Activated CD4-positive, alpha-beta T cell treated with anti-CD3 and anti-CD28 coated beads for 1 hour (primary cell): Measurements from ENCODE around the gene NGB.
"Not testable (repeated sequence)": the region's sequence is repeated elsewhere in the genome, so short reads cannot be mapped to it uniquely, and the experiment has no call there.

ENCODE experiments used
- DNase-seq: peaks from one replicate; pipeline ENCODE4 v3.0.0-alpha.2; 2020

Gene NGB

GRCh38 chr14:77271113-77271710 is at the start of gene NGB:
NGB (minus strand) TSS chr14:77271206; CDS start chr14:77270937, 269 bp downstream.
- DNase-seq: no peak

GRCh38 chr14:77320238-77320935 is 49.4 kb upstream of the NGB start, which contains the start of gene POMT2:
POMT2 (minus strand) TSS chr14:77320883; CDS start chr14:77320681, 202 bp downstream.
- peak; percentile 89 for DNase-seq

- DNase-seq: no peak
These were observed 48.4 kb upstream of the NGB start for GRCh38 chr14:77319422-77319821.

GRCh38 chr14:77318756-77319155 is 47.8 kb upstream of the NGB start:
- not testable (repeated sequence) for DNase-seq

GRCh38 chr14:77318006-77318553 is 47.1 kb upstream of the NGB start:
- DNase-seq: no peak

GRCh38 chr14:77316872-77317301 is 45.9 kb upstream of the NGB start:
- no peak for DNase-seq

GRCh38 chr14:77316195-77316505 is 45.1 kb upstream of the NGB start:
- no peak for DNase-seq

GRCh38 chr14:77314539-77315457 is 43.8 kb upstream of the NGB start:
- DNase-seq: no peak

- DNase-seq: no peak
These were observed 43.0 kb upstream of the NGB start for GRCh38 chr14:77314043-77314442.

- DNase-seq: no peak
These were observed 42.4 kb upstream of the NGB start for GRCh38 chr14:77313371-77313770.

GRCh38 chr14:77311217-77311616 is 40.2 kb upstream of the NGB start:
- no peak for DNase-seq

- no peak for DNase-seq
These were observed 39.0 kb upstream of the NGB start for GRCh38 chr14:77310026-77310425.

GRCh38 chr14:77309131-77309530 is 38.1 kb upstream of the NGB start:
- DNase-seq: no peak

- DNase-seq: no peak
These were observed 36.0 kb upstream of the NGB start for GRCh38 chr14:77306851-77307496.

- no peak for DNase-seq
These were observed 35.4 kb upstream of the NGB start for GRCh38 chr14:77306416-77306815.

GRCh38 chr14:77305696-77306095 is 34.7 kb upstream of the NGB start:
- DNase-seq: no peak

- DNase-seq: no peak
These were observed 32.6 kb upstream of the NGB start for GRCh38 chr14:77303417-77304156.

- no peak for DNase-seq
These were observed 31.9 kb upstream of the NGB start for GRCh38 chr14:77302926-77303325.

GRCh38 chr14:77301103-77301502 is 30.1 kb upstream of the NGB start:
- peak; percentile 26 for DNase-seq

- no peak for DNase-seq
These were observed 28.8 kb upstream of the NGB start for GRCh38 chr14:77299771-77300170.

GRCh38 chr14:77296906-77297305 is 25.9 kb upstream of the NGB start:
- DNase-seq: no peak

- no peak for DNase-seq
These were observed 25.1 kb upstream of the NGB start for GRCh38 chr14:77296155-77296554.
